HUDEP-2 (cell line): Measurements from ENCODE around the gene MACROD2.
A peak's percentile ranks its signal among the peaks of the same experiment; 100 is the strongest.

Experiments
- DNase-seq, 76 experiments: peaks; one replicate each; lab custom pipeline; 2025; ENCODE audit not compliant: unreplicated experiment in 76 of 76; lab: John Stamatoyannopoulos, UW

The MACROD2 gene

DNA sequence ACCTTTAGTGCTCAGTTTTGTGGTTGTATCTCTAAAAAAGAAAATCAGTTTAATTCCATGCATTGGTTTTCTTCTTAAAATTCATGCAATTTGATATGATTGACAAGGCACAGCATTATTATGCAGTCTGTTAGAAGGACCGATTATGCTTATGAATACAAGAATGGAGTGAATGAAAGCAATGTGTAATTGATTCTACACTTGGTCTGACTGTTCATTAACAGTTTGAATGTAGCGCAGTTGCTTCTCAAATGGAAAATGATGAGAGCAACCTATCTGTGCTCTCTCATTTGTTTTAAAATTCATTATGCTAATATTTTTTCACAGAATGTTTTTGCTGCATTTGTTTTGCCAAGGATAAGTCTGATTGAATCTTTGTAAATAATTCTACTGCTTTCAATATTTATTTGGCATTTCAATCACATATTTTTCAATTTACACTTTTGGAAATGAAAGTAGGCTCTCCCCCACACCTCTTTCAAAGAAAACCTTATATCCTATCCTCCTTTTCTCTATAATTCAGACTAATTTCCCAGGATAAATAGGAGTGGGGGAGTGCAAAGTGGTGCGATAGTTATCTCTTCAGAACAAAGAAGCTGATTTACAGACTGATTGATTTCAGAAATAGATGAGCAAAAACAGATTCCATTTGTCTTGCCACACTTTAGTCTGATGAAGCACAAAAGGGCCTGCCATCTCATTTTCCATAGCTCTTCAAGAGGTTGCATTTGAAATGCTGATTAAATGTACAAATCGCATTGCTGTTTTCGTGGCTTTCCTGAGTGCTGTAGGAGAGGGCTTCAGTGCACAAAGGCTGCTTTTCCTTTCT is 1227.4 kb downstream of the MACROD2 start:
- DNase-seq, result no peak

DNA sequence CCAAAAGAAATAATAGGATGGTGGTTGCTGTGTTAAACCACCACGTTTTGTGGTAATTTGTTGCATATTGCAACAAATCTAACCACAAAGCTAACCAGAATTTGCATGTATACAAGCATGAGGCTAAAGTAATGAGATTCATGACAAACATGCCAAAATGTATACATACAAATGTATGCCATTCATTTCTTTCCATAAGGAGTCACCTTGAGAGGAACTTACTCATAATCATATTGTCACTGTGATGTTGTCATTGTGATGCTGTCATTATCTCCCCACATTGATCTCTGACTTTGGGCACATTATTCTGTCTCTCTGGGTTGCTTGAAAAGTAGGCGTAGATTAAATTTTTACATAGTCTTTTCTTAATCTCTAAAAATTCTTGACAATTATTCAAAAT is 1228.9 kb downstream of the MACROD2 start:
- no peak for DNase-seq

DNA sequence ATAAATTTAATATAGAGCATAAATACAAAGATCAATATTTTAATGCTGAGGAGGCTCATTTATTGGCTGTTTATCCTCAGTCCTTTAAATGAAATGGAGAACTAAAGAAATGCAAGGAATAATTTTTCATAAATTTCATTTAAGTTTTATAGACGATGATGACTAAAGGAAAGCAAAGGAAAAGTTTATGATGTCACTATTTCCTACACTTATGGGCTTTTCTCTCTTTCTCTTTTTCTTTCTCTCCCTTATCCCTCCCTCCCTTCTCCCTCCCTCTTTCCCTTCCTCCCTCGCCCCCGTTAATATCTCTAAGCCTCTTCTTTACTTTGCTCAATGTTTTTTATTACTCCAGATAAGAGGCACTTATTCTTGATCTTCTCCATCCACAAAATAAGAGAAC is 1231.8 kb downstream of the MACROD2 start:
- no peak for DNase-seq

DNA sequence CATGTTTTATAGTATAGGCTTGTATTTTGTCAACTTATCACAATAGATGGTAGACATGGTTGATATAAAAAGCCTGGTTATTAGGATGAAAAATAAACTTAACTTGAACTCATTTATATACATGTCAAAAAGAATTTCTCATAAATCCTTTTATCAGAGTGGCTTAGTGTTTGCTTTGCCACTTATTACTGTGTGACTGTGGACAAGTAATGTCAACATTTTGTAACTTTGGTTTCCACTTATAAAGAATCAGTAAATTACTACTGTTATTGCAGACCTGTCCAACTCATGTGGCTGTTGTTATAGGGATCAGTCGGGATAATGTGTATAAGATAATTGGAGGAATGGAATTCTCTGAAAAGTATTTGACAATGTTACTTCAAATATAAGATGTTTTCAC is 1236.9 kb downstream of the MACROD2 start:
- DNase-seq, result no peak

DNA sequence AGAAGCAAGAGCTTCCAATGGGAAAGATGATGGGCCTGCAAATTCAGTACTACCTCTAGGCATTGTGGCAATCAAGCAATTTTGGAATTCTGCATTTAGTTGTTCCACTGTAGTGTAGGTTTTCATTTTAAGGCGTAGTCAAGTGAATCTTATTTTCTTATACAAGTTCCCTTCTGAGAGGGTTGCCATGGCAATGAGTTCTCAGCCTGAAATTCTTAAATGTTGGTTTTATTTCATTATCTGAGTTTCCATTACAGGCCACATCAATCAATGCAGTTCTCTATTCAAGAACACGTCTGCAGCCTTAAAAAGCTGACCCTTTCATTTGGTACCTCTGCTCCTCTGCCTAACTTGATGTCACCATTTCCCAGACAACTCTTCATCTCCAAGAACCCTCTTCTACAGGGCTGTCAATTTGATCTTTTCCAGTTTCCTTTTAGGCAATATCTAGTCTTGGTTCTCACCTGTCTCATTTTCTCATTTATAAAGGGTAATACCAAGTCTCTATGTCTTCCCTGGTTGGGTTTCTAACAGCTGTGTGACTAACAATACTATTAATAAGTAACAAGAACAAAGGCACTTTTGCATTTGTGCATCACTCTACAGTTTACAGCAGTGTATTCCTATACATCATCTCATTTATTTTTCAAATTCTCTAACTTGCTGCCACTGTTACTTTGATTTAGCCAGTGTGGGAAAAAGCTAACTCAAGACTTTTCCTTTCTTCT is 1240.3 kb downstream of the MACROD2 start:
- DNase-seq, result no peak

DNA sequence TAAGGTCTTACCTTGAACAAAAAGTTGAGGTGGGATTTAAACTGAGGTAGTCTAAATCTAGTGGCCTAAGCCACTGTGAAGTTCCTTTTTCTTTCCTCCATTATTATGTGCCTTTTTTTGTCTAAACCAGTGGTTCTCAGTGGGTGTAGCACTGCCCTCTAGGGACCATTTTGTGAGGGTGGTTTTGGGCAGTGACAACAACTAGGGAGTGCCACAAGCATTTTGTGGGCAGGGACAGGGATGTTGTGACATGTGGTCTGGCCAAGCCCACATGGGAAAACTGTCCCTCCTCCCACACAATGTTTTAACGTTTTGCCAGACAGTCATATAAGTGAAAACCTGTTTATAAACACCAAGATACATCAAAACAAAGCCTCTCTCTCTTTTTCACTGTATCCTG is 1241.5 kb downstream of the MACROD2 start:
- peak in 3 of 76 experiments; percentile 0 to 6 (median 4) for DNase-seq

DNA sequence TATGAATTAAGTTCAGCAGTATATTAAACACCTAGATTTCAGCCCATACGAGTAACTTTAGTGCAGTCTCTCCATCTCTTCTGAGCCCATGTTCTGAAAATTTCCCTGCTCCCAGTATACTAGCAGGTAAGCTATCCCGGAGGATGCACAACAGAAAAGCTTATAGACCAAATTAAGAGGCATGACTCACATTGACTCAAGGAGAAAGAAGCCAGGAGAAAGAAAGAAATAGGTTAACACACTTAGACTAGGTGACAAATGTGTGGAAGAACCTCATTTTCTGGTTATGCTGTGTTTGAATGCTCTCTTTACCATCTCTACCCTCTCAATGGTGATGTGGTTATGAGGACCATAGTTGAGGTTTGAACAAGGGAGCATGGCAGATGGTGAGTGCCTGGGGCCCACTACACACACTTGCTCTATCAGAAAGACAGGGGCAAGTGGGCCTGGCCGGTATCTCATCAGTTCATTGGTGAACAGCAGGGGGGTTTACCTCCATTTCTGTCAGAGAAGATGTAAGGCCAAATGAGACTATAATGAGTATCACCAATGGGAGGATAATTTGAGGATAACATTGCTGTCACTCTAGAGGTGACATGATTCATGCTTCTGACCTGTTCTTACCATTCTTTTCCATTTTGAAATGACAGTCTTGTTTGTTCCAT is 1244.4 kb downstream of the MACROD2 start:
- no peak for DNase-seq

DNA sequence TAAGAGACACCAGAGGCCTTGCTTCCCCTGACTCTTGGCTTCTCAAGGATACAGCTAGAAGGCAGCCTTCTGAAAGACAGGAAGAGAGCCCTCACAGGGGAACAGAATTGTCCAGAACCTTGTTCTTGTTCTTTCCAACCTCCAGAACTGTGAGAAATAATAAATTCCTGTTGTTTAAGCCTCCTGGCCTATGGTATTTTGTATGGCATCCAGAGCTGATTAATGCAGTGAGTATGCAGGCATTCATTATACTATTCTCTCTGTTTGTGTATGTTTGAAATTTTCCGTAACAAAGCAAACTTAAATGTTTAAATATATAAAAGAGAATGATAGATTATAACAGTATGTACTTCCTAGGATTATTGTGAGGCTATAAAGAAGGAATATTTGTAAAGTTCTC is 1245.5 kb downstream of the MACROD2 start:
- DNase-seq, result no peak

DNA sequence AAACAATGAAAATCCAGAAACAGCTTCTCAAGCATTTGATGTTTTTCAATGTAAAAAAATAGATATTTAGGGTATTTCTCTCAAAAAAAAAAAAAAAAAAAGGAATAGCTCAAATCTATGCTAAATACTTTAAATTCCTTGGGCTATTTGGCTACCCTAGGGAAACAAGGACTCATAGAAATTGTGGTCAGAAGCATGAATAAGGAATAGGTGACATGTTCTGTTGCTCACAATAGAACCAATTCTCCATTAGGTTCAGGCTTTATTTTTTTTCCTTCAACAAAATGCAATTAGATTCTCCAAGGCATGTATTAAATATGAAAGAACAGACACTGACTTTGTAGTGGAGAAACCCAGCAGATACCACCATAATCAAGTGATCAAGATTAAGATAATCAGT is 1246.4 kb downstream of the MACROD2 start:
- DNase-seq, result no peak

DNA sequence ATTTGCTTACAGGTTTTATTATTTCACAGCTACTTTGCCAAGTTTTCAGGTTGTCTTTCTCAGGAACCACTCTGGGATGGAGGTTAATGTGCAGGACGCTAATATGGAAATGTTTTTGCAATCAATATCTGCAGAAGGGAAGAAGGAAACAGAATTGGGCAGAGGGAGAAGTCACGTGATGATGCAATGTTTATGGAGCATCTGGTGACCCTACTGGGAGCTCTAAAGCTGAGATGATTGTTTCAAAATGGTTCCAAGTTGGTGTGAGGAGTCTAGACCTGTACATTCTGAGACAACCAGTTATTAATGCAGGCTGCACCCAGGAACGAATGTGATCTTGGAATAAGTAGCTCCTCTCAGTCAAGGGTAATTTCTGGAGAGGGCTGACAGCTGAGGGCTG is 1247.5 kb downstream of the MACROD2 start:
- no peak for DNase-seq

DNA sequence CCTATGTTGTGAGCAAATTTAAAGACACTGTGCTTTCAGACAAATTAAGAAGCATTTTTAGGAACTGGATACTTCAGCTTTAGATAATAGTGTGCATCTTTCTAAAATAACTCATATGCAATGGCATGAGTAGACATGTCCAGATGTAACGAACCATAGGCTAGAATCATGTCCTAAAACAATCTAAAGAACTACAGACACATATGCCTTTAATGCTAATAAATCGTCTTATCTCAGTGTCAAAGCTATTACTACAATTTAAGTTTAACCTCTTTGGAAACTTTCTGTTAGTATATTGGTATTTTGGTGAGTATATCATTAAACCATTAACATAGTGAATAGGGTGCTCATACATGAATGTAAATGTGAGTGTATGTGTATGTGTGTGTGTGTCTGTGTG is 1250.6 kb downstream of the MACROD2 start:
- DNase-seq, result no peak

DNA sequence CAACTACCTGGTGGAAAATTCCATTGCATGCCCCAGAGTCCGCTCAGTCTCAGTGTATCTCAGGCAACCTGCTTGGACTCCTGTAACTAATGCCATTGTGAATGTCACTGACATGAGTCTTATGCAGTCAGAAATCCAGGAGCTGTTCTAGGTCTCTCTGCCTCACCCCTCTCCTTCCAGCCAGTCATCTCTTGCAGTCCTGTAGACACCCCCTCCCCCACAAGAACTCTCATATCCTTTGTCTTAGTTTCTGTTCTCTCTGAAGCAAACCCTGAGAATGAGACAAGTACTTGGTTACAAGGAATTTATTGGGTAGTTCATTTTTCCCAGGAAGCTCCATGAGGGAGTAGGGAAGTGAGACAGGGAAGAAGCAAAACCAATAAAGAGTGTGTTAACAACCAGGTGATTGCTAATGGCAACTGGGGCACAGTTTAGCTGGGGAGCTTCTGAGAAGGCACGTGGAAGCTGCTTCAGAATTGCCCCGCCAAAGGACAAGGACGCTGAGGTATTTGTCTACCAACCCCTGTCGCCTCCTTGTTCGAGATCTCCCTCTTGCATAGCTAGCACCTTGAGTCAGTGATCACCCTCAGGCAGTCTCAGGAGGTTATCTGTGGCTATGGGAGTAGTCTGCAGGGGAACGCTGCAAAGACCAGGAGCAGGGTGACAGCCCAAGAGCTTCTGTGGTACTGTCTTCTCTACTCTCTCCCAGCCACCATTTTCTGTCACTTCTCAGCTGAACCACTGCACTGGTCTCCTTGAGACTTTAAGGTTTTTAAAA is 1253.5 kb downstream of the MACROD2 start:
- DNase-seq, result no peak

DNA sequence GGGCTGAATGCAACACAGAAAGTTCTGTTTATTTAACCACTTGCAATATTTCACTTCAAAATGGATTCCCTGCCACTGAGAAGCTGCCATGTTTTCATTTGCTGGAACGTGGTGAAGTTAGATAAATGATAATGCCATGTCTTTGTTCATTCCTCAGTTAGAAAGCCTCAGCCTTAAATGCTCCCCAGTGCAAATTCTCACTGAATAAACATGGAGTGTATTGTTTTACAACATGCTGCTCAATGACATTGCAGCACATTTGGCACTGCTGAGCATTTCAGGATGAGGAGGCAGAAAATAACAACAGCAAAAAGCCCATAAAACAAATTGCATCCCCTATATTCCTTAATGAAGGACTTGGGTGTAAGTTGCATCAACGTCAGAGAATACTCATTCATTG is 1255.9 kb downstream of the MACROD2 start:
- DNase-seq, result no peak

DNA sequence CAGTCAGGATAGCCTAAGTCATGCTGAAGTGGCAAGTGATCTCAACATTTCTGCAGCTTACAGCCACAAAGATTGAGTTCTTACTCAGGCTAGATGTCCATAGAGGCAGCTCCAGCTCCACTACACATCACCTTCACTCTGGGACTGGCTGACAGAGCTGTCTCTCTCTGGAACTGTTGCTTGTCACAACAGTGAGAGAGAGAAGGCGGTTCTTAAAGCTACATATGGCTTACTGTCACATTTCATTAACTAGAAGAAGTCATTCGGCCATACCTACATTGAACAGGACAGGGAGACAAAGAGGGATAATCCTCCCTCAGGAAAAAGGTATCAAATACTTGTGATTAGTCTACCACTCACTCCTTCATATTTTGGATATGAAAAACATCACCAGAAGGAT is 1257.0 kb downstream of the MACROD2 start:
- DNase-seq, result no peak

DNA sequence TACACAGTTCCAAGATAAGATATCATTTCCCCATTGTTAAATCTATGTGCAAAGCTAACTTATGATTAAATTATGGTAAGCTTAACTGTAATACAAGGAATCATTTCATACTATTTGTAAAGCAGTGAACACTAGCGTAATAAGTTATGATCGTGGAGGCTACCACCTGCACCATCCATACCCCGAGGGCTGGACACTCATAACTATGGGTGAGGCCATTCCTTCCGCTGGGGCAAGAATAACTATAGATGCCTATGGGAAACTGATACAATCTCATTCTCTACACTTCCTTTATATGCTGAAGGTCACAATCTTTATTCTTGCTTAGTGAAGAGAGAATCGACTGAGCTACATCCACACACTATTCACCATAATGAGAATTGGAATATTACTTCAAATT is 1258.1 kb downstream of the MACROD2 start:
- DNase-seq, result no peak

DNA sequence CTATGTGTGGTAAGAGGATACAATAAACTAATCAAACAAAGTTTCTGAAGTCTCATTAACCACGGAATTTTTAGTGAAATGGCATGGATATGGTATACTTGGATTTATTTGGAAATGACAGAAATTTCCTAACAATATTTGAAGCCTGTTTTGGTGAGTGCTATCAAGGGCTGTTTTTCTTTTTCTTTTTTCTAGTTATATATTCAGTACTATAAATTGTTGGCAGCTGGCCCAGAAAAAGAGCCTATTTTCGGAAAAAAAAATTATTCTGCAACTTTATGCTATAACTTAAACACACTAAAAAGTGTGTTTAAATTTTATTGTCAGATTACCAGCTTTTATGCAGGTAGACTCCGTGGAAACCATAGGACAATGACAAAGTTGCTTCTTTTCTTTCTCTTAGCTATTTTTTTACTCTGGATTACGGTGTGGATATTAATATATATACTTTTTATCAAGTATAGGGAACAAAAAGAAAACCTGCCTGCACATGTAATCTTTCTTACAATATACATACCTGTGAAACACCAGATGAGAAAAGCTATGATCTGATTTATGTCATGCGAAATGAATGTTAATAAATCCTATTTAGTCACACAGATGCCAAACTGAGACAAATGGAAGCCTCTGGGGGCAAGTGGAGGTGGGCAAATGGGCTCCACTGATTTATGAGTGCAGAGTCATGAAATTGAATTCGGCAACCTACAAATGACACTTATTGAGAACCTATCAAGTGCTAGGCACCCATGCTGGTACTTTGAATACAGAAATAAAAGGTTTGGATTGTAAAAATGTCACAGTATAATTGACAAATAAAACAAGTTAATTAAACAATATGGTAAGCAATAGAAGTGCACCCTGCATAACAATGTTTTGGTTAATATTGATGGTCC is 1261.6 kb downstream of the MACROD2 start:
- DNase-seq, result no peak

DNA sequence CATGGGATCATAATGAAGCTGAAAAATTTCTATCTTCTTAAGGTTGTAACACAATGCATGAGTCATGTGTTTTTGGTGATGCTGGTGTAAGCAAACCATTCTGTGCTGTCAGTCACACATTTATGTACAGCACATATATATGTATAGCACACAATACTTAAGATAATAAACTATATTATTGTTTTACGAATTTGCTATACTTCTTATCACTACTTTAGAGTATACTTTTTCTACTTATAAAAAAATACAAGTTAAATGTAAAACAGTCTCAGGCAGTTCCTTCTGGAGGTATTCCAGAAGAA is 1262.2 kb downstream of the MACROD2 start:
- DNase-seq, result no peak

DNA sequence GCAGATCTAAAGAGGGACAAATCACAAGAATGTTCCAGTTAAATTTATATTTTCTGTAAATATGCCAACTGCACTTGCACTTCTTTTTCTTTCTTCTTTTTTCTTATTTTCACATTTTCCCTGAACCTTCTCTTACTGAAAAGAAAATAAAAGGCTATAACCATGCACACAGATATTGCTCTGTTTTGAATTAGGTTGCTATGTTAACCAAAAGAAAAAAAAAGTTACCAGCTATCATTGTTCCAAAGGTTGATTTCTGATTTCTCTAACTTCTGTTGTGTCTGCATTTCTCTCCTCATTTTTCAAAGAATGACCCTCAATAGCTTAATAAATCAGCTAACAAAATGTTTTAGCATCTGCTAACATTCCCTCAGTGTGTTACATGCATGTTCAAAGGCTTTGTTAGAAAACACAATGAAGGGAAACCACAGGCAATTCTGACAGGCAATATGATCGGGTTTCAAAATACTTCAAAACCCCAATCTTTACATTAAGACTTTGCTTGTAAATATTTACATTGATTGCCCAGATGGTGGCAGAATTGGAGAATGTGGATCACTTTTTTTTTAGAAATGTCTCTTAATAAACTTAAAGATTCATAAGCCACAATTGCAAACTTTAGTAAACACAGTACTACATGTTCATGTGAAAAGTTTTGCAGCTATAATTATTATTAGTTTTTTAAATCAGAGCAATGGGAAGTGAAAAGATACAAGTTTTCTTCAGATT is 1270.4 kb downstream of the MACROD2 start:
- no peak for DNase-seq

DNA sequence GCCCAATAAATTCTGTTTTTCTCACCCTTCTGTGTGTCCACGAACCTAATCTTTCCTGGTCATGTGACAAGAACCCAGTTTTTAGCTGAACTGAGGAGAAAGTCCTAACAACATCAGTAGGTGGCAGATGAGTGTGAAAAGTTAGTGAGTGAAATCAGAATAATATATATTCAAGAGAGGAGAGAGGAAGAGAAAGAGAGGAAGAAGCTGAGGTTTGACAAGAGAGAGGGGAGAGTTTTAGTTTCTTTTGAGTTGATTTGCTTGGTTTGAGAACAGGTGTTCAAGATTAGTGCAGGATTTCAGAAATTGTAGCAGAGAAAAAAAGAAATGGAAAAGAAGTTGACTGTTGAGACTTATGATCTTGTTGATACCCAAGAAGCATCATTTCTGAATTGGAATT is 1272.6 kb downstream of the MACROD2 start:
- no peak for DNase-seq

DNA sequence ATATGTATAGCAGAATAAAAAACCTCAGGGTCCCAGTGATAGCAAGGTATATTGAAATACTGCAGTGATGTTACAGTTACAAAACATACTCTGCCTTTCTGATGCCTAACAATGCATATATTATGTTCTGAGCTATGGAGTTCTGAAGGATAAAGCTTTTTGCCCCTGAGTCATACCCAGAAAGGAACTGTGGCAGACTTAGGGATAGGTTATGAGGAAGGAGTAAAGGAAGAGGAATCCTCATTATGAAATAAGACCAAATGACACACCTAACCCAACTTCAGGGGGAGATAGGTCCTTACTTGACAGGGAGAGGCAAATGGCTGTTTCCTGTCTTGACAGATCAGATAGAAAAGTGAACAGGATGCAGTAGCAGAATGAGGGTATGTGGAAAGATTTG is 1282.7 kb downstream of the MACROD2 start:
- DNase-seq, result no peak
